ENCODE data around the gene UBE2D4.

DNA sequence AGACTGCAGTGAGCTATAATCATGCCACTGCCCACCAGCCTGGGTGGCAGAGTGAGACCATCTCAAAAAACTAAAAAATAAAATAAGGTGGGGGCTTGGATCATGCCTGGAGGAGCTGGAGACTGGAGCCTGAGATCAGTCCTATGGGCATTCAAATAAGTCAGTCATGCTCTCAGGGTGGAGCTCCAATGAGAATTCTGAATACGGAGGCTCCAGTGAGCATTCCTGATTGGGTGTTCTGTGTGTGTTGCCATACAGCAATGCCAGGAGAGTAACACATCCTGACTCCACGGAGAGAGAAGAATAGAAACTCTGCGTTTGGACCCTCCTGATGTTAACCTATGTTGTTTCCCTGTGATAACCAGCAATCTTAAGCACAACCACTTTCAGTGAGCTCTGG lies 16.0 kb downstream of the UBE2D4 start:
- TF ChIP-seq CTCF (IDR thresholded peaks at IDR 0.05): no peak
- no peak for TF ChIP-seq POLR2A (IDR thresholded peaks at IDR 0.05)
